Keratinocyte (primary cell): ENCODE results near the gene ZNF581. TPM values are rescaled to one million over a fixed set of nuclear protein-coding genes. Genes with fewer than 3 reads are reported as not detected.

Experiments used
- DNase-seq: peaks from one replicate; pipeline ENCODE4 v3.0.0-alpha.2; 2011; ENCODE audit warnings: low read depth, missing footprints, low spot score
- FAIRE-seq: peaks from 2 replicates; lab custom pipeline; 2011; peaks lifted over from hg19 to GRCh38; lab: Jason Lieb, UNC
- H2AFZ ChIP-seq: 2 replicates; pipeline ENCODE4 v1.6.0; 2012; ENCODE audit warnings: low read length, control low read depth, inconsistent platforms; ENCODE audit not compliant: control insufficient read depth
- H3K27ac ChIP-seq: 2 replicates; pipeline ENCODE4 v1.5.1; 2011; ENCODE audit warnings: low read length; ENCODE audit not compliant: control insufficient read depth, insufficient read depth
- H3K27me3 ChIP-seq: 3 replicates; pipeline ENCODE4 v1.6.0; 2011; ENCODE audit warnings: low read length; ENCODE audit not compliant: control insufficient read depth, insufficient read depth; ENCODE audit errors: extremely low read depth
- H3K36me3 ChIP-seq, 2 experiments: 2 replicates in 1 of 2; 3 replicates in 1 of 2; pipeline ENCODE4 v1.5.1; 2011; ENCODE audit warnings: low read length in 2 of 2, mild to moderate bottlenecking in 1 of 2; ENCODE audit not compliant: control insufficient read depth in 2 of 2, insufficient read depth in 2 of 2; ENCODE audit errors: extremely low read depth in 1 of 2
- H3K4me1 ChIP-seq: 3 replicates; pipeline ENCODE4 v1.5.1; 2011; ENCODE audit warnings: low read length; ENCODE audit not compliant: control insufficient read depth, insufficient read depth; ENCODE audit errors: extremely low read depth
- H3K4me2 ChIP-seq: 3 replicates; pipeline ENCODE4 v1.6.0; 2011; ENCODE audit warnings: low read depth, low read length; ENCODE audit not compliant: control insufficient read depth, insufficient read depth; ENCODE audit errors: extremely low read depth
- H3K4me3 ChIP-seq, 3 experiments: fragments of 200-600 bp in 1 of 3; sonication (generic) in 1 of 3; 2 replicates in 2 of 3; 3 replicates in 1 of 3; pipeline ENCODE4 v1.5.1; 2011 to 2016; ENCODE audit warnings: low read length in 3 of 3, mild to moderate bottlenecking in 3 of 3, control low read depth in 2 of 3, inconsistent platforms in 1 of 3, low read depth in 1 of 3, mixed read lengths in 1 of 3, mixed run types in 1 of 3, moderate library complexity in 1 of 3; ENCODE audit not compliant: control insufficient read depth in 2 of 3, insufficient read depth in 2 of 3; ENCODE audit errors: extremely low read depth in 1 of 3
- H3K79me2 ChIP-seq: 2 replicates; pipeline ENCODE4 v1.6.0; 2012; ENCODE audit warnings: low read length; ENCODE audit not compliant: control insufficient read depth, insufficient read depth
- H3K9ac ChIP-seq: 3 replicates; pipeline ENCODE4 v1.6.0; 2011; ENCODE audit warnings: low read length; ENCODE audit not compliant: control insufficient read depth, insufficient read depth; ENCODE audit errors: extremely low read depth
- H3K9me1 ChIP-seq: 3 replicates; pipeline ENCODE4 v1.6.0; 2011; ENCODE audit warnings: low read length; ENCODE audit not compliant: control insufficient read depth, insufficient read depth; ENCODE audit errors: extremely low read depth
- H3K9me3 ChIP-seq: 2 replicates; pipeline ENCODE4 v1.5.1; 2012; ENCODE audit warnings: low read depth, low read length; ENCODE audit not compliant: control insufficient read depth
- H4K20me1 ChIP-seq: 3 replicates; pipeline ENCODE4 v1.6.0; 2011; ENCODE audit warnings: low read length; ENCODE audit not compliant: control insufficient read depth, insufficient read depth; ENCODE audit errors: extremely low read depth
- CTCF ChIP-seq, 3 experiments: IDR thresholded peaks in 1 of 3; conservative IDR thresholded peaks in 1 of 3; optimal IDR thresholded peaks in 1 of 3; 2 replicates in 2 of 3; 3 replicates in 1 of 3; pipeline versions ENCODE3 to v1.5.1; 2011; ENCODE audit warnings: low read length in 3 of 3, mild to moderate bottlenecking in 3 of 3, moderate library complexity in 2 of 3, control low read depth in 1 of 3, inconsistent platforms in 1 of 3; ENCODE audit not compliant: insufficient read depth in 2 of 3; ENCODE audit errors: extremely low read depth in 1 of 3
- EZH2 ChIP-seq: IDR thresholded peaks from one replicate; pipeline ENCODE4 v1.6.1; 2012; ENCODE audit warnings: inconsistent platforms, mild to moderate bottlenecking, low read length, moderate library complexity
- dilution Hi-C: fragments of 300-500 bp; cut with MboI; formaldehyde crosslinking; loops from one replicate; pipeline ENCODE4 v1.7.0; 2020; ENCODE audit warnings: low sequenced_read_pairs; ENCODE audit not compliant: extremely low pct_ligation_motif_present
- polyA plus RNA-seq, 5 experiments: library from polyadenylated mRNA; depleted of rRNA in 3 of 5; stranded (reverse) in 3 of 5; stranded (forward) in 1 of 5; unstranded in 1 of 5; fragments of >200 nt; gene quantifications; 1 replicate in 1 of 5; 2 replicates in 3 of 5; 3 replicates in 1 of 5; pipeline versions ENCODE4 v1.2.1 to v1.2.3, GENCODE V29; 2011 to 2012; ENCODE audit warnings: missing spikeins in 2 of 5, low read depth in 1 of 5, low replicate concordance in 1 of 5

Gene ZNF581
- polyA plus RNA-seq, 1 donor (not counting 4 experiments of a cell fraction or from before 2014, with no cell fraction given), result 14.8 TPM

DNA sequence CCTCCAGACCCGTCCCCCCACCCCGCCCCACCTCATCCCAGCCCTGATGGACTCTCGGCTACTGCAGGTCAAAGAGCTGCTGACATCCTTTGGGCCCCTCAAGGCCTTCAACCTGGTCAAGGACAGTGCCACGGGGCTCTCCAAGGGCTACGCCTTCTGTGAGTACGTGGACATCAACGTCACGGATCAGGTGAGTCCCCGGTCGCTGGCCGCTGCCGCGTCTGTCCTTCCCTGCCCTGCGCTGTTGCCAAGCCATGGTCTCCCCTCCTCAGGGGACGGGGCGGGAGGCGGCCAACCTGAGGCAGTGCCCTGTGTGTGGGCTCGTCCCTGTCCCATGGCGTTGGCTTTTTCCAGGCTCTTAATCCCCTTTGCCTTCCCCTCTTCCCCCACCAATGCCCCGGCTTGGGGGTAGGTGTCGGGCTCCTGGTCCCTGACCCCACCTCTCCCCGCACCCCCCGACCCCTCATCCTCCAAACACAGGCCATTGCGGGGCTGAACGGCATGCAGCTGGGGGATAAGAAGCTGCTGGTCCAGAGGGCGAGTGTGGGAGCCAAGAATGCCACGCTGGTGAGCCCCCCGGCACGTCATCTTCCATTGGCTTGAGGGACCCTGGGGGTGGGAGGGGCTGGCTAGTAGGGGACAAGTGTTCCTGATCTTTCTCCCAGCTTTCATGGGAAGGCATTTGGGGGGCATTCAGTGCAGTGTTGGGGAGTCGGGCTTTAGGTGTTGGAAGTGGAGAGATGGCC is 25.3 kb downstream of the ZNF581 start:
- H3K9ac ChIP-seq, result no peak overlapping the region
- H3K27me3 ChIP-seq, result no peaks in the 10 kb centered on the region
- H2AFZ ChIP-seq, result no peak overlapping the region
- no peaks in the 10 kb centered on the region for H3K9me3 ChIP-seq
- dilution Hi-C loops, result no loop called here
- H4K20me1 ChIP-seq, result peaks cover 48% of the 10 kb centered on the region
- TF ChIP-seq EZH2 (no peak), CTCF (optimal IDR thresholded peaks at IDR 0.05 in 1 of 3, IDR thresholded peaks at IDR 0.05 in 1 of 3, conservative IDR thresholded peaks at IDR 0.05 in 1 of 3; ENCODE audit: extremely low read depth in 1 of 3, insufficient read depth in 2 of 3, low read length in 3 of 3) (no peak)
- H3K4me1 ChIP-seq, result peaks cover 9% of the 10 kb centered on the region
- H3K4me3 ChIP-seq, result no peak overlapping the region
- FAIRE-seq, result no peak
- peaks cover 89% of the 10 kb centered on the region for H3K79me2 ChIP-seq
- H3K27ac ChIP-seq, result no peak overlapping the region
- peaks cover 2% of the 10 kb centered on the region for H3K9me1 ChIP-seq
- peaks cover 44 to 46% of the 10 kb centered on the region in 2 experiments for H3K36me3 ChIP-seq
- DNase-seq, result no peak
- H3K4me2 ChIP-seq, result no peak overlapping the region

DNA sequence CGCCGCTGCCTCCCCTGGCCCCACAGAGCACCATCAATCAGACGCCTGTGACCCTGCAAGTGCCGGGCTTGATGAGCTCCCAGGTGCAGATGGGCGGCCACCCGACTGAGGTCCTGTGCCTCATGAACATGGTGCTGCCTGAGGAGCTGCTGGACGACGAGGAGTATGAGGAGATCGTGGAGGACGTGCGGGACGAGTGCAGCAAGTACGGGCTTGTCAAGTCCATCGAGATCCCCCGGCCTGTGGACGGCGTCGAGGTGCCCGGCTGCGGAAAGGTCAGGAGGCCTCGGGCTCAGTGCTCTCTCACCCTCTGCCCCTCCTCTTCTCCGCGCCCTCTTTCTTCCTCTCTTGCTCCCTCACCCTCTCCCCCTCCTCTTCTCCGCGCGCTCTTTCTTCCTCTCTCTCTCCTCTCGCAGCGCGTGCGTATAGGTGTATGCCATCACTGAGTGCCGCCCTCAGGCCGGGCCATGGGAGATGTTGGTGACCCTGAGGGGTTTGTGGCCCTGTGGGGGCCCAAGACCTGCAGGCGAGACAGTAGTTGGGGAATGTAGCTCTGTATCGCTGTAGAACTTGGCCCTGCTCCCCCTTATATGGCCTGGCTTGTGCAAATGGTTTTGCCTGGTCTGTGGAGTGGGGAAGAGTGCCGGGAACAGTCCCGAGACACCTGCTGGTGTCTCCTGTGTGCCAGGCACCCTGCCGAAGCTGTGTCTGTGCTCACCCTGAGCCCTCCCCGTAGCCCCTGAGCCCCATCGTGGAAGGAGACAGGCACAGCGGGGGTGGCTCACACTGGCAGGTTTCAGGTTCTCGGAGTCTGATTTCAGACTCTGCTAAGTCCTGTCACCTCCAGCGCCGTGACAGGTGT is 26.2 kb downstream of the ZNF581 start:
- Histone ChIP-seq H4K20me1 (peaks cover 48% of the 10 kb centered on the region), H3K9me1 (peaks cover 2% of the 10 kb centered on the region), H3K36me3 (peaks cover 37 to 42% of the 10 kb centered on the region in 2 experiments), H3K9me3 (no peaks in the 10 kb centered on the region), H3K4me3 (no peak overlapping the region), H3K27ac (no peak overlapping the region), H3K27me3 (no peaks in the 10 kb centered on the region), H3K9ac (no peak overlapping the region), H3K4me2 (no peak overlapping the region), H3K4me1 (peaks cover 9% of the 10 kb centered on the region), H3K79me2 (peaks cover 84% of the 10 kb centered on the region), H2AFZ (no peak overlapping the region)
- FAIRE-seq, result no peak
- TF ChIP-seq CTCF (optimal IDR thresholded peaks at IDR 0.05 in 1 of 3, IDR thresholded peaks at IDR 0.05 in 1 of 3, conservative IDR thresholded peaks at IDR 0.05 in 1 of 3; ENCODE audit: extremely low read depth in 1 of 3, insufficient read depth in 2 of 3, low read length in 3 of 3) (no peak), EZH2 (no peak)
- DNase-seq, result no peak
- dilution Hi-C loops, result no loop called here
